DMS53 treated with DMSO at 0.1 percent for 48 hours (cell line): ENCODE results near the gene CFAP126.
"Not testable (repeated sequence)": the region's sequence is repeated elsewhere in the genome, so short reads cannot be mapped to it uniquely, and the experiment has no call there.

Source experiments
- DNase-seq: peaks from one replicate; lab custom pipeline; 2025; ENCODE audit not compliant: unreplicated experiment; lab: John Stamatoyannopoulos, UW

CFAP126 gene

GRCh38 chr1:161382214-161383019 is 14.7 kb upstream of the CFAP126 start:
- DNase-seq = peak; percentile 65

GRCh38 chr1:161381707-161382106 is 14.0 kb upstream of the CFAP126 start:
- peak; percentile 29 for DNase-seq

- DNase-seq = peak; percentile 50
Observed at GRCh38 chr1:161379071-161379470, 11.4 kb upstream of the CFAP126 start.

GRCh38 chr1:161378014-161378413 is 10.3 kb upstream of the CFAP126 start:
- peak; percentile 20 for DNase-seq

GRCh38 chr1:161374373-161374772 is 6.7 kb upstream of the CFAP126 start:
- DNase-seq = peak; percentile 8

- no peak for DNase-seq
Observed at GRCh38 chr1:161373442-161373841, 5.8 kb upstream of the CFAP126 start.

GRCh38 chr1:161365207-161365606 is 2.5 kb downstream of the CFAP126 start:
- DNase-seq = no peak

GRCh38 chr1:161364332-161364731 is 3.3 kb downstream of the CFAP126 start:
- DNase-seq = no peak

- no peak for DNase-seq
Observed at GRCh38 chr1:161359291-161359690, 8.4 kb downstream of the CFAP126 start.

GRCh38 chr1:161357073-161357472 is 10.6 kb downstream of the CFAP126 start:
- DNase-seq = no peak

- no peak for DNase-seq
Observed at GRCh38 chr1:161351482-161351881, 16.2 kb downstream of the CFAP126 start.

- no peak for DNase-seq
Observed at GRCh38 chr1:161350671-161351070, 17.0 kb downstream of the CFAP126 start.

GRCh38 chr1:161342821-161343220 is 24.9 kb downstream of the CFAP126 start:
- DNase-seq = no peak

GRCh38 chr1:161342177-161342576 is 25.5 kb downstream of the CFAP126 start:
- no peak for DNase-seq

GRCh38 chr1:161335796-161336195 is 31.9 kb downstream of the CFAP126 start:
- no peak for DNase-seq

- DNase-seq = no peak
Observed at GRCh38 chr1:161333166-161333565, 34.5 kb downstream of the CFAP126 start.

- DNase-seq = no peak
Observed at GRCh38 chr1:161330346-161330745, 37.3 kb downstream of the CFAP126 start.

GRCh38 chr1:161324020-161324419 is 43.7 kb downstream of the CFAP126 start:
- no peak for DNase-seq

GRCh38 chr1:161315841-161316674 is 51.6 kb downstream of the CFAP126 start:
- DNase-seq = not testable (repeated sequence)
